Endothelial cell (in vitro differentiated cells): ENCODE data around the gene TENT4A. TPM values are rescaled to one million over a fixed set of nuclear protein-coding genes. Genes with fewer than 3 reads are reported as not detected.

ENCODE experiments used
- DNase-seq: peaks from one replicate; pipeline ENCODE4 v3.0.0; 2021; ENCODE audit warnings: low spot score
- H3K27ac Mint-ChIP-seq: one replicate; pipeline ENCODE4 v1.8.0; 2021; ENCODE audit warnings: mixed read lengths, inconsistent platforms; ENCODE audit not compliant: unreplicated experiment
- H3K27me3 Mint-ChIP-seq: one replicate; pipeline ENCODE4 v1.8.0; 2021; ENCODE audit warnings: mild to moderate bottlenecking, moderate library complexity, mixed read lengths, inconsistent platforms; ENCODE audit not compliant: unreplicated experiment
- H3K36me3 Mint-ChIP-seq: one replicate; pipeline ENCODE4 v1.8.0; 2021; ENCODE audit warnings: mild to moderate bottlenecking, low read depth, mixed read lengths, inconsistent platforms; ENCODE audit not compliant: unreplicated experiment
- H3K4me1 Mint-ChIP-seq: one replicate; pipeline ENCODE4 v1.8.0; 2021; ENCODE audit warnings: mild to moderate bottlenecking, mixed read lengths, inconsistent platforms; ENCODE audit not compliant: unreplicated experiment
- H3K4me3 Mint-ChIP-seq: one replicate; pipeline ENCODE4 v1.8.0; 2021; ENCODE audit warnings: mild to moderate bottlenecking, mixed read lengths, inconsistent platforms; ENCODE audit not compliant: unreplicated experiment
- H3K9me3 Mint-ChIP-seq: one replicate; pipeline ENCODE4 v1.8.0; 2021; ENCODE audit warnings: mixed read lengths, inconsistent platforms; ENCODE audit not compliant: unreplicated experiment
- CTCF ChIP-seq: fragments of 200-600 bp; sonication (generic); IDR thresholded peaks from one replicate; pipeline ENCODE4 v1.5.0; 2021; ENCODE audit warnings: antibody characterized with exemption; ENCODE audit not compliant: unreplicated experiment
- total RNA-seq: library from RNA; stranded (reverse); fragmentation: NEBNext Ultra II Directional; extraction: Animal tissue kit (Norgen Biotek cat#: 25700); gene quantifications from one replicate; pipeline ENCODE4 v1.2.1, GENCODE V29; 2021; ENCODE audit not compliant: unreplicated experiment

TENT4A gene
- total RNA-seq, 1 donor from 2014 or later: 24.7 TPM

DNA sequence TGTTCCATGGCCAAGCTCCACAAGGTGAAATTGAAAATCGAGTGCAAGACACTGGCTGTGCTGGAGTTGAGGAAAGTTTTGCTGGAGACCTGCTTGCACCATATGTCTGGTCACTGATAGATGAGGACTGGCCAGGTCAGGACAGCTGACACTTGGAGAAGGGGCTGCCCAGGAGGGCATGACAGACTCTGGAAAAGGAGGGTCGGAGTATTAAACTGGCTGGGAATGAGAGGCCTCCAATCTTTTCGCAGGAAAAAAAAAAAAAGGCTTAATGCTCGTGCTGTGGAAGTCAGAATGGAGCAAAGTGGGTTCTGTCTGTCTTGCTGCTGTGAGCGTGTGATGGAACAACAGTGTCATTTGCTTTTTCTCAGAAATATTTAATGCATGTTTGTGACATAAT is 5.5 kb downstream of the TENT4A start:
- peaks cover 25% of the 10 kb centered on the region for H3K4me1 Mint-ChIP-seq
- no peak overlapping the region for H3K27ac Mint-ChIP-seq
- no peak for DNase-seq

DNA sequence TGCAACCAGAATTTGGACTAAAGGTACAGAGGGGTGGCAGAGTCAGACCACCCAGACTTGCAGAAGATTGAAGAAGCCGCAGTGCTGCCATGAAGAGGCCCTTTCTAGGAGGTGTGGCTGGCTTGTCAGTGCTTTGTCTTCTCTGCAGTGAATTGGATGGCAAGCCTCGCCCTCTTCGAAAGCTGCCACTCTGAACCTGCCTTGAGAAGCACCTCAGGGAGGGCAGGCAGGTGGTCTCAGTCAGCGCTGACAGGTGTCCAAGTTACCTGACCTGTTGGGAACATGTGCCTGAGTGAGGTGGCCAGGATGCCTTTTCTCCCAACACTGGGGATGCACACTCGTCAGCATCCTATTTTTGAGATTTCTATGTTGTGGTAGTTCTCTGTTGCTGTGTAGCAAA is 6.2 kb downstream of the TENT4A start:
- H3K9me3 Mint-ChIP-seq: no peaks in the 10 kb centered on the region
- H3K27me3 Mint-ChIP-seq: peaks cover 8% of the 10 kb centered on the region
- H3K4me1 Mint-ChIP-seq: peaks cover 26% of the 10 kb centered on the region
- H3K27ac Mint-ChIP-seq: no peak overlapping the region
- H3K4me3 Mint-ChIP-seq: no peak overlapping the region
- DNase-seq: no peak
- peaks cover 8% of the 10 kb centered on the region for H3K36me3 Mint-ChIP-seq
- no peak for TF ChIP-seq CTCF

More for the DNA sequence above, 5.5 kb downstream of the TENT4A start:
- Mint-ChIP-seq H3K36me3 (peaks cover 5% of the 10 kb centered on the region), H3K4me3 (no peak overlapping the region), H3K9me3 (no peaks in the 10 kb centered on the region), H3K27me3 (peaks cover 8% of the 10 kb centered on the region)
- TF ChIP-seq CTCF: no peak

DNA sequence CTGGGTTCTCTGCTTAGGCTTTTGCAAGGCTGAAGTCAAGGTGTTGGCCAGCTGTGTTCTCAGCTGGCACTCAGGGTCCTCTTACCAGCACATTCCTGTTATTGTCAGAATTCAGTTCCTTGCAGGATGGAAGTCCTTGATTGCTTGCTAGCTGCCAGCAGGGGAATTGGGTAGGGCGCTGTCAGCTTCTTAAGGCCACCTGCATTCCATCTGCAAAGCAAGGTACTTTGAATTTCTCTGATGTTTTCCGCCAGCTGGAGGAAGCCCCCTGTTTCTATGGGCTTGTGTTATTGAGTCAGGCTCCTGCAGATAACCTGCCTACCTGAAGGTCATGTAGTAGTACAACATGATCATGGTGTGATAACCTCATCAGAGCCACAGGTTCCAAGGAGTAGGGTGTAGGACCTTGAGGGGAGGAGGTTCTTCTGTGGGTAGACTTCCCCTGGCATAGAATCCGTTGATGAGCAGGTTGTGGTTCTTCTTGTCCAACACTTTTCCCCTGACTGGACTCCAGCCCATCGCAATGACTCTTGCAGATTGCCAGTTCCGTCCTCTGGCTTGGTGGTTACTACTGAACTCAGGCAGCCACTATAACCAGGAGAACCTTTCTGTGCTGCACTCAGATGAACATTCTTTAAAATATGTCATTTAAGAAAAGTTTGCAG is 6.8 kb downstream of the TENT4A start:
- H3K27ac Mint-ChIP-seq: no peak overlapping the region
- no peaks in the 10 kb centered on the region for H3K9me3 Mint-ChIP-seq
- peaks cover 23% of the 10 kb centered on the region for H3K4me1 Mint-ChIP-seq
- H3K27me3 Mint-ChIP-seq: peaks cover 5% of the 10 kb centered on the region
- no peak overlapping the region for H3K4me3 Mint-ChIP-seq
- peaks cover 8% of the 10 kb centered on the region for H3K36me3 Mint-ChIP-seq
- no peak for DNase-seq
- TF ChIP-seq CTCF: no peak

GRCh38 chr5:6720561-6720921 is 7.3 kb downstream of the TENT4A start:
- H3K27me3 Mint-ChIP-seq: peaks cover 5% of the 10 kb centered on the region
- peaks cover 19% of the 10 kb centered on the region for H3K4me1 Mint-ChIP-seq
- no peak overlapping the region for H3K4me3 Mint-ChIP-seq
- TF ChIP-seq CTCF: no peak
- no peaks in the 10 kb centered on the region for H3K9me3 Mint-ChIP-seq
- no peak overlapping the region for H3K27ac Mint-ChIP-seq
- H3K36me3 Mint-ChIP-seq: peaks cover 11% of the 10 kb centered on the region
- no peak for DNase-seq

GRCh38 chr5:6721442-6721841 is 8.2 kb downstream of the TENT4A start:
- no peaks in the 10 kb centered on the region for H3K9me3 Mint-ChIP-seq
- H3K4me1 Mint-ChIP-seq: peaks cover 13% of the 10 kb centered on the region
- H3K27me3 Mint-ChIP-seq: peaks cover 6% of the 10 kb centered on the region
- TF ChIP-seq CTCF: no peak
- H3K36me3 Mint-ChIP-seq: peaks cover 17% of the 10 kb centered on the region
- no peak overlapping the region for H3K27ac Mint-ChIP-seq
- no peak overlapping the region for H3K4me3 Mint-ChIP-seq
- DNase-seq: no peak
